GM18508 (cell line): ENCODE measurements around the gene ZC3H13.
"Not testable (repeated sequence)": the region's sequence is repeated elsewhere in the genome, so short reads cannot be mapped to it uniquely, and the experiment has no call there.

Source experiments
- ATAC-seq: cut with Tn5 transposase; IDR thresholded peaks from one replicate; pipeline ENCODE4 v1.9.1; 2021; ENCODE audit warnings: moderate number of reproducible peaks; ENCODE audit not compliant: insufficient read depth, unreplicated experiment

The ZC3H13 gene

DNA sequence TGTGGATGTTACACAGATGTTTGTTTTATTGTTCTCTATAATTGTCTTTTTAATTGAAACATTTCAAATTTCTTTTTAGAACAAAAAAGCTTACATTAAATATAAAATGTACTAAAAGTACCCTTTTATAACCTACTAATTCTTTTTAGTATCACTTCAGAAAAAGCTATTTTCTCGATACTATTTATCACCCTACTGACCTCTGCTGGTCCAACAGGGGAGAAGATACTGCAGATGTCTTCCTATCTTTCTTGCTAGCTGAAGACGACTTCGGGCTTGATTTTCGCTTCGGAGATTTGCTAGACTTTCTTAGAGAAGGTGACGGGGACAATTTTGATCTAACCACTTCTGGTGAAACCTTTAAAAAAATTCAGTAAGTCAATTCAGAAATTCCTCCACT is 42.4 kb downstream of the ZC3H13 start:
- ATAC-seq, result no peak

DNA sequence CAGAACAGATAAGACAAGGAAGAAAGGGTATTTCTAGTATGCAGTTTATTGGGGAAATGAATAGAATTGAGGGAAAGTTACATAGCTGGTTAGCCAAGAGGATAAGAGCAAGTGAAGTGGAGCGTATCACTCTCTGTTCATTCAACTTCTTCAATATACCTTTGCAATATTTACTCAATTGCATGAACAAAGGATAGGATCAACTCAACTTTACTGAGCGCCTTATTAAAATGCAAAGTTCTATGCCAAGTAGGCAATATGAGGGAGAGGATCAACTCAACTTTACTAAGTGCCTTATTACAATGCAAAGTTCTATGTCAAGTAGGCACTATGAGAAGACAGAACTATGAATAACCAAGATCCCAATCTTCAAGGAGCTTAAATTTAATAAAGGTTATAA is 43.9 kb downstream of the ZC3H13 start:
- ATAC-seq, result no peak

DNA sequence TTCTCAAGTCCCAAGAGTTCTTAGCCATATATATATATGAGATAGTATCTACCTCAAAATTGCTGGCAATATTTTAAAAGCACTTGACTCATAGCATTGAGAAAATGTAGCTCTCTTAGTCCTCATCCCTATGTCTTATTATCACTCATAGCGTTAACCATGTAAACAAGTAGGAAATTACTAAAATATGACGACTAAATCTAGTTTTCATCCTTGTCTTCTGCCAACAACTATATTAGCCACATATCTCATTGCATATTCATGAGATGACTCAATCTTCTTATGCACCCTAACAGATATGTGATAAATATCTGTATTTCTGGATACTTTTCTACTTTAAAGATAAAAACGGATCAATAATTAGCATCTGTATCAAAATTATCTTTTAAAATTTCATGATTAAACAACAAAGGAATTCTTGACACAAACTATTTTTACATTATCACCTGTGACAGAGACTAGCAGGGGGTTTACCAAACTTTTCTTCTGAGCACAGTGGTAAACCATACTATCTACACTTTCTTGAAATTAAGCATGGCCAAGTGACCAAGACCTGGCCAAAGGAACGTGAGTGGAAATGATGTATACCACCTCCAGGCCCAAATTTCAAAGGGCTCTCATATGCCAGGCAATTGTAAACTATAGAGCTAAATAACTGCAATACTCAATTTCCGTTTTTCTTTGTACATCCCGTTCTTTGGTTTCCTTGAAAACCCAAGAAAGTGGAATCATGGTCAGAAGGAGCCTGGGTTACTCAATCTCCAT is 45.7 kb downstream of the ZC3H13 start:
- no peak for ATAC-seq

DNA sequence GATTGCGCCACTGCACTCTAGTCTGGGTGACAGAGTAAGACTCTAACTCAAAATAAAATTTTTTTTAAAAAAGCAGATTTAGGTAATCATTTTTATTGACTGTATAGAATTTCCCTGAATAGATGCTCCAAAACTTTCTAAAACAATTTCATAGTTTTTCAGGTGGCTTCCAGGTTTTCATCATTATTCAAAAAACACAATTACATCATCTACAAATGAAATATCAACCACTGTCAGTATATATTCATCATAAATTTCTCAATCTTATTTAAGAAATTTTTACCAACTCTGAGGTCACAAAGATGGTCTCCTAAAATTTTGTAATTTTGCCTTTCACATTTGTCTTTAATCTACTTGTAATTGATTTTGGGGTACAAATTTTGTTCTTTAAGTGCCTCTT is 48.1 kb downstream of the ZC3H13 start:
- no peak for ATAC-seq

DNA sequence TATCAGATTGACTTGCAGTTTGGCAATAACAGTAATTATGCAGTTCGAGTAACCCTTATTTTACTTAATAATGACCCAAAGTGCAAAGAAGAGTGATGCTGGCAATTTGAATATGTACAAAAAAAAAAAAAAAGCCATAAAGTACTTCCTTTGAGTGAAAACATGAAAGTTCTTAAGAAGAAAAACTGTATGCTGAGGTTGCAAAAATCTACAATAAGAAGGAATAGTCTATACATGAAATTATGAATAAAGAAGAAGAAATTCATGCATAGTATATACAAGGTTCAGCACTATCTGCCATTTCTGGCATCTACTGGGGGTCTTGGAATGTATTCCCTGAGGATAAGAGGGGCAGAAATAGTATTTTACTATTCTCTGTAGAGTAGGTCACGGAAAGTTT is 55.9 kb downstream of the ZC3H13 start:
- no peak for ATAC-seq

DNA sequence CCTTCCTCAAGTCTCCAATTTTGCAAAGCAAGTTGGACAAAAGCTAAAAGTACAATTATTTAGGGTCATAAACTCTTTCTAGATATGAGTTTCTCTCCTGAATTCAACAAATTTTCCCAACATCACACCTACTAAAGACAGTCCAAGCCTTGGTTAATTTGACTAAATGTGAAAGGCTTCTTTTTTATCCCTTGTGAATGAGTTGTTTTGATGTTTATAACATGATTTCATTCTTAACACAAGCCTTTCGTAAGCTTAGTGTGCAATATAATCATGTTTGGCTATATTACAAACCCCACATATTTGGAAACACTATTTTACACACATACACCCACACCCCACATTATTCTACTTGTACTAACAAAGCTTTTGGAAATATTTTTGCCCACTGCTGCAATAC is 57.3 kb downstream of the ZC3H13 start:
- ATAC-seq, result no peak

DNA sequence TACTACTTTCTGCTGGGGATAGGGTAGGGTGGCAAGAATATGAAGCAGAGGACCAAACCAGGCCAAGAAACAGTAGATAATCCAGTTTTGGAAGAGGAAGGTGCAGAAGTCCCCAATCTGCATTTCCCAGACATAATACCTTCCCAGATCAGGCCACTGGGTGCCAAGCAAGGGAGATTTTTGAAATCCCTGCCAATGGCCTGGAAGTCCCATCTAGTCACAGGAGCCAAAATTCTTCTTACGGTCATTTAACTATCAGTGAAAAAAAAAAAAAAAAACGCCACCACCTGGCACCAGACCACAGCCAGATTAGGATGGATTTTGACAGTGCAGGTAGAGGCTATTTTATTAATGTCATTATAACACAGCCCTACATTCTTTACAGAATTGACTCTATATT is 57.8 kb downstream of the ZC3H13 start:
- ATAC-seq, result no peak

DNA sequence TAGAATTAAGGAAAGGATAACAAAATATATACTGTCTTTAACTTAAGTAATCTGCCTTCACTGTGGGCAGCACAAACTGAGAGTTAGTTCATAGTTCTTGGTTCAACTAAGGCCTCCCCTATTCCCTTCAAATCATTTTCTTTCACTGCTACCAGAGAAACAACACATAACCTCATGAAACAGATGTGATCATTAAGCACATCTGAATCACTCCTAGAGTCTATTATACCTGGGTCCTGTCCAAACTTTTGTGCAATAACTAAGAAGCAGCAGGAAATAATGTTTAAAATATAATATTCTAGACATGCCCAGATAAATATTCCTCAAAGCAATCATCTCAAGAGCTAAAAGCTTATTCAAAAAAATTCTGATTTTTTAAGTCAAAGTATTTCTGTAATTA is 62.9 kb downstream of the ZC3H13 start:
- no peak for ATAC-seq

DNA sequence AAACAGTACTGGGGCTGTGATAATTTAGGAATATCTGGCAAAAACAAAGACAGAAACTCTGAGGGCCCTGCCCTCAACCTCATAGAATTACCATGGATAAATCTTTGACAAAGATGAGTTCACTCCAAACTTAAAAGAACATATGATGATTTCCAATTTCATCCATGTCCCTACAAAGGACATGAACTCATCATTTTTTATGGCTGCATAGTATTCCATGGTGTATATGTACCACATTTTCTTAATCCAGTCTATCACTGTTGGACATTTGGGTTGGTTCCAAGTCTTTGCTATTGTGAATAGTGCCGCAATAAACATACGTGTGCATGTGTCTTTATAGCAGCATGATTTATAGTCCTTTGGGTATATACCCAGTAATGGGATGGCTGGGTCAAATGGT is 71.4 kb downstream of the ZC3H13 start:
- not testable (repeated sequence) for ATAC-seq

DNA sequence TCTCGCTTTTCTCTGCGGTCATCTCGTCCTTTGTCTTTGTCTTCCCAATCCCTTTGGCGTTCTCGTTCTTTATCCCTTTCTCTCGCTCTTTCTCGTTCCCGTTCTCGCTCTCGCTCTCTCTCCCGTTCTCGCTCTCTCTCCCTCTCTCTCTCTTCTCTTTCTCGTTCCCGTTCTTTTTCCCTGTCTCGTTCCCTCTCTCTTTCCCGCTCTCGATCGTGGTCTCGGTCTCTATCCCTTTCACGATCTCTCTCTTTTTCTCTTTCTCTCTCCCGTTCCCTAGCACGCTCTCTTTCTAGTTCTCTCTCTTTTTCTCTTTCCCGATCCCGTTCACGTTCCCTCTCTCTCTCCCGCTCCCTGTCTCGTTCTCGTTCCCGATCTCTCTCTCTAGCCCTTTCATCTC is 77.2 kb downstream of the ZC3H13 start:
- ATAC-seq, result no peak

DNA sequence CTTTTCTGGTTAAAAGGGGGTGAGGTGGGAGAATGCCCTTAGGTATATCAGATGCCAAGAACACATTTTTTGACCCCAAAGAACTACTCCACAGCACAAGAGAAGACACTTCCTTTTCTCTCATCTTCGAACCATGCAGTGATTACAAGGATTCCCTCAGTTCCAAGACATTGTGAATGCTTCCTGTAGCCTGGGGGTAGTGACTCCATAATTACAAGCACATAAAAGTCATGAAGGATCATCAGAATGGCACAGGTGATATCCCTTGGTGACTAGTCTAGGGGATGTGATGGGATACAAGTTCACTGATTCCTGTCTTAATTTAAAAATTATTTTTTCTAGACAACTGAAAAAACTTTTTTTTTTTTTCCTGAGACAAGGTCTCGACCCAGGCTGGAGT is 78.0 kb downstream of the ZC3H13 start:
- no peak for ATAC-seq

DNA sequence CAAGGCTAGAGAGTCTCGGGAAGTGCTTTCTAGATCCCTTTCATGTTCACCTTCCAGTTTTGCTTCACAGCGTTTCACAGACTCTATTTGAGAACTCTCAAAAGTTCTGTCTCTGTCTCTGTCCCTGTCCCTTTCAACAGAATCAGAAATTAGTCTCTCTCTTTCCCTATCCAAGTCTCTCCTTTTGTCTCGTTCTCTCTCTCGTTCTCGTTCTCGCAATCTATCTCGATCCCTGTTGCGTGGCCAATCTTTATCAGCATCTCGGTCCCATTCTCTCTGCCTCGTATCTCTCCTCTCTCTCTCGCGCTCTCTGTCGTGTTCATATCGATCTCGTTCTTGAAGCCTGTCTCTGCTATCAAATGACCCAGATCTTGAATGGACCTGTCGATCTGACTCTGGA is 85.0 kb downstream of the ZC3H13 start:
- ATAC-seq, result no peak

DNA sequence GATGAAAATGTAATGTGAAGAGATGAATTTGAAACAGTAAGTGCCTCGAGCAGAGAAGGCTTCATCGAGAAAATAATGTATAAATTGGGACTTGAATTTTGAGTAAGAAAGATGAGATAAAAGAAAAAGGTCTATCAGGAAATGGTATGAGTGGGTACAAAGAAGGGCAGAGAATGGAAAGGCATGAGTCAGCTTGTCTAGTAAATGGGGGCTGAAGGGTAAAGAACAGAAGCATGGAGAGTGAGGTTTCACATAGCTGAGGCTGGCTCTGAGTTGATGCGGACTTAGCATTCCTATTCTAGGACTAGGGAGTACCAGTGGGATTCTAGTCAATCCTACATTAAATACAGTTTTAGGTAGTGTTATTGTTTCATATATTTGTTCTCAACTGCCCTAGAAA is 85.8 kb downstream of the ZC3H13 start:
- no peak for ATAC-seq

DNA sequence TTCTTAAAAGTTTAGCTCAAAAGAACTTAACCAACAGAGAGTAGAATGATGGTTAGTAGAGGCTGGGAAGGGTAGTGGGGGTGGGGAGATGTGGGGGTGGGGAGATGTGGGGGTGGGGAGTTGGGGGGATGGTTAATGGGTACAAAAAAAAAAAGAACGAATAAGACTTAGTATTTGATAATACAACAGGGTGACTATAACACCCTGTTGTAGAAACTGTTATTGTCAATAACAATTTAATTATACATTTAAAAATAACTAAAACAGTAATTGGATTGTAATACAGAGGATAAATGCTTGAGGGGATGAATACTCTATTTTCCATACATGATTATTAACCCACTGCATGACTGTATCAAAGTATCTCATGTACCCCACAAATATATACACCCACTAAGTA is 91.1 kb downstream of the ZC3H13 start:
- ATAC-seq, result no peak

DNA sequence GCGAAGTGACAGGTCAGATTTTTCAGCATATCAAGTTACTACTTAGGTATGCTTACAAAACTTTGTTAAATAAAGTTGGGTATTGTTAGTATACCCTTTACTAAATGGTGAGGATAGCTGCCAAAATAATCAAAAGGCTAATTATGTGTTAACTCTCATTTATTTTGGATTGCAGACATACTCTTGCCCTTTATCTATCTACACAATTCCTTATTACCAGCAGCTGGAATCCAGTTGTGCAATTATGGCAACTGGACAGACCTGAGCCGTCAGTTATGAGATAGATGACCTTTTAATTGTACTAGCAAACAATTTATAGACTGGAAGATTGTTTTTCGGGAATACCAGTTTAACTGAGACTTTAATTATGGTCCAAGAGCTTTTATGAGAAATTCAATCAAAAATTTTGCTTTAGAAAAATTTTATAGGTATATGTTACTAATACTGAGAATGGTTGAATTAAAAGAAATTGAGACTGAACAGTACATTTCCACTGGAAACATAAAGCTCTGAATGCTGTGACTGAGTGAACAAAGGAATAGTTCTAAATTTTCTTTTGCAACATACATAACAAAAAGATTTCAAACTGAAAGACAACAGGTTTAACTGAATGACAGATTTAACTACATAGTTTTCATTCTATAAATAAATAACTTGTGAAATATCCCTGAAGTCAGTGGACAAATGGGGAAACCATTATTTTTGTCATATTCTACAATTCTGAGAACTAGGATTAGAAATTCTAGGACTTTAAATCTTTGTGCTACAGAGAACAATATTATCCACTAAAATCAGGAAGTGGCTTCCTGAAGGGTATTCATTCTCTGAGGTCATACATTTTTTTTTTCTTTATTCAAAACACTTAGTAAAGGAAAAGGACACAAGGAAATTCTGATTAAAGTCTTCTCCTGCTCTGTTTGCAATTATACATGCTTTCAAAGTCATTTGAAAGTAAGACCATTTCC is 97.4 kb downstream of the ZC3H13 start:
- no peak for ATAC-seq

DNA sequence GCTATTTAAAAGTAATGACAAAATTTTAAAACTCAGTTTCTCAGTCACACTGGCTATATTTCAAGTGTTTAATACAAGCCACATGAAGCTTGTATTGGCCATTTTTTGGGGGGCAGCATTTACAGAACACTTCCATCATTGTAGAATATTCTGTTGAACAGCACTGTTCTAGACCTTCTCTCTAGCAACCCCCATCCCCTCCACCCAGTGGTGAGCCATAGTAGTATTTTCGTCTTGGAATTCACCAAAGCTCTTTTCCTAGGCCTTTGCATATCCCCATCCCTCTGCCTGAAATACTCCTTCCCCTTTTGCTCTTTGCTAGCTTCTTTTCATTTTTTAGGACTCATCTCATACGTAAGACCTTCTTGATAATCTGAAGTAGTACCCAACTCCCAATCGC is 99.5 kb downstream of the ZC3H13 start:
- ATAC-seq, result no peak

DNA sequence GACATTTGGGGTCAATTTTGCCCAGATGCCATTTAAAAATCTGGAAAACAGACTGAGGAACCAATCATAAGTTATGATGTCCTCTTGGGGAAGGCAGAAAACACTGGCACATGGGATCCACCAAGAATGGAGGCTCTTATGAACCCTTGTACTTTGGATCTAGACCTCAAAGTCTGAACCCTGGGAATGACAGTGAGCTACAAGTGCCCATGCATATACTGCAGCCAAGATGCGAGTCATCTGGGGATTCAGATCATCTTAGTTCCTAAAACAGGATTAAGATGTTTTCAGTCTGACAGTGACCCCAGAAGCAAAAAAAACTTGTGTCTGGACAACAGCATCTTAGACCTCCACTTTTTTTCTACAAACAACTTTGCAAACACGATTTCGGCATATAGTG is 100.8 kb downstream of the ZC3H13 start:
- ATAC-seq, result no peak

DNA sequence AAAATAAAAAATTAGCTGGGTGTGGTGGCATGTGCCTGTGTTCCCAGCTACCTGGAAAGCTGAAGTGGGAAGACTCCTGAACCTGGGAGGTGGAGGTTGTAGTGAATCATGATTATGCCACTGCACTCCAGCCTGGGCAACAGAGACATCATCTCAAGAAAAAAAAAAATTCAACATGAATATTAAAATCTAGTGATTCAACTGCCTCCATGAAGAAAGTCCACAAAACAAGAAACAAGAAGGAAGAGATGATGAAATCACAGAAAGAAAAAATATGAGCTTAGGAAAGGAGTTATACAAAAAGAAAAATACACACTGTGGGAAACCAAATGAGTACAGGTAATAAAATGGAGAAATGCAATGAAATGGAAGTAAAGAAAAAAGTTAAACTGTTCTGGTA is 101.4 kb downstream of the ZC3H13 start:
- ATAC-seq, result no peak

DNA sequence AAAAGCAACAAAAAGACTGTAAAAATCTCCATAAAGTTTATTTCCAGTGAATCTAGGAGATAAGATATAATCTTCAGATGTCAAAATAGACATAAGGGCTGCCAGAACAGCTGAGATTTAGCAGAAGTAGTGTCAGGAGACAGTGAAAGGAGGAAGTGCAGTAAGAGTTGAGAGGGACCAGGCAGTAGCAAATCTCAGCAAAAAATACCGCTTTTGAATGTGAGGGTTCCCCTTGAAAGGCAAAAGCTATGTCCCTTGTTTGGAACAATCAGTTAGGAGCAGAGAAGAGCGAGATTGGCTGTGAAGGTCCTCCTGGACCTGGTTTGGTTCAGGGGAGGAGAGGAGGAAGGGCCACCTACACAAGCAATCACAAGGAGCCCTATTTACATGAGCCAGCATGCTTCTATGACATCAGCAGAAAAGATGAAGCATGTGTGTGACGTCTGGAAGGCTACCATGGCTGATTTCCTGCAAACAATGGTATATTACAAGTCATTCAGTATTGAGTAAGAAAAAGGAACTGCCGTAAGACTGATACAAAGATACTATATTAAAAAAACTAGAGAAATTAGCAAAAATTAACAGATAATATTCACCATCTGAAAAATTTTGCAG is 102.1 kb downstream of the ZC3H13 start:
- ATAC-seq, result no peak

DNA sequence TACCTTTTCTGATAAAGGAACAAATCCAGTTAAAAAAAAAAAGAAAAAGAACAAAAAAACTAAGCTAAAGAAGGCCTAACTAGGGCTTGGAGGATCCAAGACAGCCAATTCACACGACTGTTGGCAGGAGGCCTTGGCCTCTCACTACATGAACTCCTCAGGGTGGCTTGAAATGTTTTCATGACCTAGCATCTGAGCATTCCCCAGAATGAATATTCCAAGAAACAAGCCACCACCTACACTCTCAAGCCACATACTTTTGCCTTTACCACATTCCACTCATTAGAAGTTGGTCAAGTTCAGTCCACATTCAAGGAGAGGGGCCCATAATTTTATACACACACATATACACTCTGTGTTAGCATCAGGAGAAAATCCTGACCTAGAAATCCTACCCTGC is 103.4 kb downstream of the ZC3H13 start:
- ATAC-seq, result no peak

DNA sequence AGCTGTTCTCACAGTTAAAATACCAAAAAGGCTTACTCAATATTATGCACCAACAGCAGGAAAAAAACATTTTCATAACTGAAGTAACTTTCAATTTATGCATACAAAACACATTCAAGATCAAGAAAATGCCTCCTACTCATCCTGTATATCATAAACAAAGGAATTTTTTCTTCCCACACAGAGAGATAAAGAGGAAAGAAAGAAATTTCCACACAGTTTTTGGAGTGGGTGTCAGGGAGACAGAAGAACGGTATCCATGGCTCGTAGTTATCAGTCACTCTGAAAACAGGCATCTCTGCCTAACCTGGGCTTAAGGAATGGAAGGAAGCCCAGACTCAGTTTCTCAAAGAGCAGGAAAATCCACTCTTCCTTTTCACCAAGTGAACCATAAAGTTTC is 108.6 kb downstream of the ZC3H13 start:
- no peak for ATAC-seq
